RWPE2 (cell line): ENCODE measurements around the gene MOK.
"Not testable (repeated sequence)": the region's sequence is repeated elsewhere in the genome, so short reads cannot be mapped to it uniquely, and the experiment has no call there.

ENCODE experiments used
- ATAC-seq: fragments of 200-7000 bp; cut with Tn5 transposase; 3 replicates; pipeline ENCODE4 v1.9.1; 2021; ENCODE audit warnings: low read depth
- DNase-seq: peaks from one replicate; pipeline ENCODE4 v3.0.0-alpha.2; 2020; ENCODE audit warnings: low spot score
- H3K27ac ChIP-seq: fragments of 450-650 bp; 2 replicates; pipeline ENCODE4 v1.5.1; 2017; ENCODE audit warnings: mild to moderate bottlenecking; ENCODE audit not compliant: poor library complexity, severe bottlenecking
- H3K27me3 ChIP-seq: fragments of 250-450 bp; sonication (Bioruptor Pico); 2 replicates; pipeline ENCODE4 v1.5.1; 2021; ENCODE audit warnings: mild to moderate bottlenecking, moderate library complexity; ENCODE audit not compliant: insufficient read depth, poor library complexity, severe bottlenecking
- H3K36me3 ChIP-seq: fragments of 250-450 bp; sonication (Bioruptor Pico); 2 replicates; pipeline ENCODE4 v1.5.1; 2020; ENCODE audit warnings: low read depth, mild to moderate bottlenecking, moderate library complexity
- H3K4me1 ChIP-seq: fragments of 250-450 bp; sonication (Bioruptor Pico); 2 replicates; pipeline ENCODE4 v1.5.1; 2021; ENCODE audit warnings: mild to moderate bottlenecking, moderate library complexity; ENCODE audit not compliant: insufficient read depth, poor library complexity, severe bottlenecking
- H3K4me3 ChIP-seq: fragments of 250-450 bp; sonication (Bioruptor Pico); 2 replicates; pipeline ENCODE4 v1.5.1; 2021; ENCODE audit warnings: mild to moderate bottlenecking, moderate library complexity; ENCODE audit not compliant: severe bottlenecking
- H3K9me3 ChIP-seq: fragments of 250-450 bp; sonication (Bioruptor Pico); 2 replicates; pipeline ENCODE4 v1.5.1; 2021; ENCODE audit warnings: mild to moderate bottlenecking, moderate library complexity; ENCODE audit not compliant: severe bottlenecking
- CTCF ChIP-seq: fragments of 450-650 bp; IDR thresholded peaks from one replicate; pipeline ENCODE4 v1.5.1; 2017; ENCODE audit warnings: mild to moderate bottlenecking, moderate library complexity; ENCODE audit not compliant: poor library complexity, severe bottlenecking

Gene MOK

GRCh38 chr14:102250636-102251035 lies 54.3 kb downstream of the MOK start:
- TF ChIP-seq CTCF = no peak
- ATAC-seq (no peak), DNase-seq (no peak)
- Histone ChIP-seq H3K36me3 (peaks cover 3% of the 10 kb centered on the region; the same call in 1 of the 2 replicates), H3K27ac (no peak overlapping the region), H3K4me1 (peaks cover 4% of the 10 kb centered on the region), H3K9me3 (no peaks in the 10 kb centered on the region), H3K27me3 (no peaks in the 10 kb centered on the region), H3K4me3 (no peak overlapping the region)

GRCh38 chr14:102249981-102250380 lies 55.0 kb downstream of the MOK start:
- H3K4me1 ChIP-seq = no peaks in the 10 kb centered on the region
- peaks cover 3% of the 10 kb centered on the region; the same call in 1 of the 2 replicates for H3K36me3 ChIP-seq
- TF ChIP-seq CTCF = no peak
- no peak for DNase-seq
- no peak for ATAC-seq
- H3K9me3 ChIP-seq = no peaks in the 10 kb centered on the region
- H3K27ac ChIP-seq = no peak overlapping the region
- H3K4me3 ChIP-seq = no peak overlapping the region
- no peaks in the 10 kb centered on the region for H3K27me3 ChIP-seq

- Histone ChIP-seq H3K4me3 (no peak overlapping the region), H3K27ac (no peak overlapping the region), H3K9me3 (no peaks in the 10 kb centered on the region), H3K4me1 (no peaks in the 10 kb centered on the region), H3K27me3 (no peaks in the 10 kb centered on the region), H3K36me3 (peaks cover 3% of the 10 kb centered on the region; the same call in 1 of the 2 replicates)
- DNase-seq (no peak), ATAC-seq (no peak)
- TF ChIP-seq CTCF = no peak
Observed at GRCh38 chr14:102249041-102249440, 55.9 kb downstream of the MOK start.

GRCh38 chr14:102248121-102248520 lies 56.8 kb downstream of the MOK start:
- Histone ChIP-seq H3K4me3 (no peak overlapping the region), H3K27me3 (no peaks in the 10 kb centered on the region), H3K36me3 (peaks cover under 1% of the 10 kb centered on the region; the same call in 1 of the 2 replicates), H3K4me1 (no peaks in the 10 kb centered on the region), H3K9me3 (no peaks in the 10 kb centered on the region), H3K27ac (no peak overlapping the region)
- DNase-seq (no peak), ATAC-seq (no peak)
- TF ChIP-seq CTCF = no peak

- H3K27me3 ChIP-seq = no peaks in the 10 kb centered on the region
- H3K4me1 ChIP-seq = no peaks in the 10 kb centered on the region
- no peak for DNase-seq
- no peaks in the 10 kb centered on the region; the same call in 1 of the 2 replicates for H3K36me3 ChIP-seq
- no peak overlapping the region for H3K4me3 ChIP-seq
- no peaks in the 10 kb centered on the region for H3K9me3 ChIP-seq
- no peak for ATAC-seq
- H3K27ac ChIP-seq = no peak overlapping the region
- no peak for TF ChIP-seq CTCF
Observed at GRCh38 chr14:102246071-102246470, 58.9 kb downstream of the MOK start.

- not testable (repeated sequence) for H3K9me3 ChIP-seq, H3K27ac ChIP-seq, H3K27me3 ChIP-seq, H3K36me3 ChIP-seq, H3K4me1 ChIP-seq, ATAC-seq, DNase-seq, H3K4me3 ChIP-seq
Observed at GRCh38 chr14:102243795-102244194, 61.2 kb downstream of the MOK start.
